Stimulated activated naive B cell treated with anti-CD40 and anti-IgM and Interleukin-4, amounts not matched to agents 10 μg/mL and 1 μg/mL and 100 μg/mL, for 72 hours (primary cell): ENCODE results near the gene FCRL4.

Source experiments
- ATAC-seq, 2 donors: fragments of 150-1000 bp; cut with Tn5 transposase; replicated peaks; 2 replicates each; pipeline ENCODE4 v1.10.0; 2021; ENCODE audit warnings: moderate library complexity in 1 of 2
- DNase-seq: peaks from one replicate; pipeline ENCODE4 v3.0.0; 2021
- H3K27ac Mint-ChIP-seq: one replicate; pipeline ENCODE4 v1.8.0; 2022; ENCODE audit warnings: mild to moderate bottlenecking, mixed read lengths
- H3K27me3 Mint-ChIP-seq, 2 donors: one replicate each; pipeline ENCODE4 v1.8.0; 2022; ENCODE audit warnings: mixed read lengths in 2 of 2
- H3K36me3 Mint-ChIP-seq, 2 donors: one replicate each; pipeline ENCODE4 v1.8.0; 2022; ENCODE audit warnings: mixed read lengths in 2 of 2, mild to moderate bottlenecking in 1 of 2
- H3K4me1 Mint-ChIP-seq, 2 donors: one replicate each; pipeline ENCODE4 v1.8.0; 2022; ENCODE audit warnings: mixed read lengths in 2 of 2, mild to moderate bottlenecking in 1 of 2
- H3K4me3 Mint-ChIP-seq, 2 donors: one replicate each; pipeline ENCODE4 v1.8.0; 2022; ENCODE audit warnings: mild to moderate bottlenecking in 2 of 2, mixed read lengths in 2 of 2, moderate library complexity in 1 of 2
- H3K9me3 Mint-ChIP-seq, 2 donors: one replicate each; pipeline ENCODE4 v1.8.0; 2022; ENCODE audit warnings: mixed read lengths in 2 of 2, mild to moderate bottlenecking in 1 of 2

FCRL4 gene

DNA sequence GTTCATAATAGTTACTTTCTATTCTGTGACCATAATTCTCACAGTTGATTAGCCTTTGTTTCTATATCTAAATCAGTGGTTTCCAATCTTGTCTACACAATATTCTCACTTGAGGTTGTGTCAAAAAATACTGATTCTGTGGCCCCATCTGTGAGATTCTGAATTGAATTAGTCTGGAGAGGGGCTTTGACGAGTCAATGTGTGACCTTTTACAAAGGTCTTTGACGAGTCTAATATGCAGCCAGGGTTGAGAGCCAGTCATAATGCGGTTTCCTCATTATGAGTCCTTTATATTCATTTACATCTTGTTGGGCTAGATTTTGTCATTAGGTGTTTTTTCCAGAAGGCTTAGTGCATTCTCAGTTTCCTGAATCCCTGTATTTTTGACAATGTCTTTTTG lies 65.3 kb downstream of the FCRL4 start:
- Mint-ChIP-seq H3K9me3 (no peaks in the 10 kb centered on the region), H3K4me3 (no peak overlapping the region)

DNA sequence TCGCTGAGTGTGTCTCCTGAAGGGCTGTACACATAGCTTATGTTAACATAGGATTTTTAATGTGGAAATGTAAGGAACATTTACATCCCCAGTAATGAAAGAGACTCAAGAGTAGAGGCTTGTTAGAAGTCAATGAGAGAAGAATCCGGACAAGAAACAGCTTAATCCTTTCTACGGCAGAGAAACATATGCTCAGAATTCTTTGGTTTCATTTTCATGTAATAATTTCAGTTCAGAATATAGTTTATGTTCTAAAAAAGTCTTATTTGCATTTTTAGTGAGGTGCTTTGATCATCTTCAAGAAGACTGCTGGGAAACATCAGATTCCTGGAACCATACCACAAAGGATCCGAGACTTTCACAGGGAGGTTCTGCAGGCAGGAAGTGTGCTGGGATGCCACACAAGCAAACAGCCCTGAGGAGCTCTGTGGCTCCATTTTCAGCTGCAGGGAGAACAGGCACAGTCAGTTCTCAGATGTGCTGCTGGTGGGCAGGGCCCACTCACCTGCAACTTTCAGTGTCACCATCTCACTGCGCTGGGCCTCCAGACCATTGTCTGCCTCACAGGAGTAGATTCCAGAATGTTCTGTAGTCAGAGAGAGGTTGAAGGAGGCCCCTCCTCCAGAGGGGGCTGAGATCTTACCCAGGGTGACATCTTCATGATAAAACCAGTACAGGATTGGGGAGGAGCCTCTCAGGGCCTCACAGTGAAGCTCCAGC lies 74.0 kb downstream of the FCRL4 start:
- DNase-seq (no peak), ATAC-seq (no peak)
- Mint-ChIP-seq H3K27me3 (no peaks in the 10 kb centered on the region), H3K9me3 (no peaks in the 10 kb centered on the region), H3K4me1 (peaks cover 2 to 14% of the 10 kb centered on the region in 2 donors), H3K27ac (peak overlapping the region; percentile 15), H3K4me3 (no peak overlapping the region), H3K36me3 (peaks cover 36 to 39% of the 10 kb centered on the region in 2 donors)

More for the DNA sequence above, 65.3 kb downstream of the FCRL4 start:
- Mint-ChIP-seq H3K27me3 (no peaks in the 10 kb centered on the region), H3K27ac (no peak overlapping the region), H3K36me3 (peaks cover 62 to 70% of the 10 kb centered on the region in 2 donors), H3K4me1 (peaks cover 15 to 43% of the 10 kb centered on the region in 2 donors)
- peak; percentile 74 to 82 for ATAC-seq
- no peak for DNase-seq
